Measurements from ENCODE around the gene FBN1.

The FBN1 gene

GRCh38 chr15:48550822-48551525 is 94.5 kb downstream of the FBN1 start:
- Histone ChIP-seq H3K79me2 (no peaks in the 10 kb centered on the region), H2AFZ (no peak overlapping the region), H3K4me1 (no peaks in the 10 kb centered on the region), H3K9me3 (ENCODE audit: control insufficient read depth, low read length) (no peaks in the 10 kb centered on the region), H3K4me2 (ENCODE audit: low read length) (no peak overlapping the region), H3K4me3 (ENCODE audit: low read depth, low read length) (no peak overlapping the region), H3K27ac (no peak overlapping the region), H3K36me3 (ENCODE audit: control insufficient read depth, insufficient read depth, low read length) (no peaks in the 10 kb centered on the region), H3K27me3 (ENCODE audit: control insufficient read depth, insufficient read depth, low read length) (no peaks in the 10 kb centered on the region), H3K9ac (no peak overlapping the region)
- TF ChIP-seq, protein P1, sequence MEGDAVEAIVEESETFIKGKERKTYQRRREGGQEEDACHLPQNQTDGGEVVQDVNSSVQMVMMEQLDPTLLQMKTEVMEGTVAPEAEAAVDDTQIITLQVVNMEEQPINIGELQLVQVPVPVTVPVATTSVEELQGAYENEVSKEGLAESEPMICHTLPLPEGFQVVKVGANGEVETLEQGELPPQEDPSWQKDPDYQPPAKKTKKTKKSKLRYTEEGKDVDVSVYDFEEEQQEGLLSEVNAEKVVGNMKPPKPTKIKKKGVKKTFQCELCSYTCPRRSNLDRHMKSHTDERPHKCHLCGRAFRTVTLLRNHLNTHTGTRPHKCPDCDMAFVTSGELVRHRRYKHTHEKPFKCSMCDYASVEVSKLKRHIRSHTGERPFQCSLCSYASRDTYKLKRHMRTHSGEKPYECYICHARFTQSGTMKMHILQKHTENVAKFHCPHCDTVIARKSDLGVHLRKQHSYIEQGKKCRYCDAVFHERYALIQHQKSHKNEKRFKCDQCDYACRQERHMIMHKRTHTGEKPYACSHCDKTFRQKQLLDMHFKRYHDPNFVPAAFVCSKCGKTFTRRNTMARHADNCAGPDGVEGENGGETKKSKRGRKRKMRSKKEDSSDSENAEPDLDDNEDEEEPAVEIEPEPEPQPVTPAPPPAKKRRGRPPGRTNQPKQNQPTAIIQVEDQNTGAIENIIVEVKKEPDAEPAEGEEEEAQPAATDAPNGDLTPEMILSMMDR (IDR thresholded peaks at IDR 0.05): no peak

DNA sequence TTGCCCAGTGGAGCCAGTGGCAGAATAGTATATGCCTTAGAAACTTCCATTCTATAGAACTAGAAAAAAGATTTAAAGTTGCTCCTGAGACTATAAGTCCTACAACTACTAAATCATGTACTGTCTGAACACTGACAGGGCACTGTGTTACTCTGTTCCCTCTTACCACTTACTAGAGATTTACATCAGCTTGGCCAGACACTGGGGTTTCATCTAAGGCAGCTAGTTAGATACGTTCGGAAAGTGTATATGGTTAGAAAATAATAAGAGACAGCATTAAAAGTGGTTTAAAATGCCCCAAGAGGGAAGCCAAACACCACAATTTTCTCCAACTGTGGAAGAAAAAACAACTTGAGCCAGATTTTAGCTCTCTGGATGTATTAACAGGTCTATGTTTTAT is 97.1 kb downstream of the FBN1 start:
- Histone ChIP-seq H3K4me3 (ENCODE audit: low read depth, low read length) (no peak overlapping the region), H3K36me3 (ENCODE audit: control insufficient read depth, insufficient read depth, low read length) (no peaks in the 10 kb centered on the region), H3K79me2 (no peaks in the 10 kb centered on the region), H3K9ac (no peak overlapping the region), H3K27me3 (ENCODE audit: control insufficient read depth, insufficient read depth, low read length) (no peaks in the 10 kb centered on the region), H3K27ac (no peak overlapping the region), H3K4me1 (no peaks in the 10 kb centered on the region), H3K4me2 (ENCODE audit: low read length) (no peak overlapping the region), H3K9me3 (ENCODE audit: control insufficient read depth, low read length) (no peaks in the 10 kb centered on the region), H2AFZ (no peak overlapping the region)
- TF ChIP-seq, protein P1 (IDR thresholded peaks at IDR 0.05): no peak

DNA sequence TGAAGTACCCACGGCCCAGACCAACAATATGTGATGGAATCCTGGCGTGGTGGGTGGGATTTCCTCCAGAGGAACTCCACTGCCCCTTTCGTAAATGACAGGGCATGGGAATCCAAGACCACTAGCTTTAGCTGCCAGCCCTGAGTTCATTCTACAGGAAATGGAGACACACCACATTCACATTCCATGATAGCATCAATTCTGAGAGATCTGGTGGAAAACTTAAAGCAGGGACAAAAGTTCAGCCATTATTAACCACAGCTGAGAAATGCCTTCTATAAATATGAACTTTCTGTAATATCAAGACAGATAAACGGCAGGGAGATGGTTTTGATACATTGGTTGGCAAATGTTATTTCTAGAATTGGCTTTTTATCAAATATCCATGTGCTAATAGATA is 98.2 kb downstream of the FBN1 start:
- Histone ChIP-seq H3K4me2 (ENCODE audit: low read length) (no peak overlapping the region), H2AFZ (no peak overlapping the region), H3K4me1 (no peaks in the 10 kb centered on the region), H3K79me2 (no peaks in the 10 kb centered on the region), H3K9me3 (ENCODE audit: control insufficient read depth, low read length) (no peaks in the 10 kb centered on the region), H3K27ac (no peak overlapping the region), H3K27me3 (ENCODE audit: control insufficient read depth, insufficient read depth, low read length) (no peaks in the 10 kb centered on the region), H3K36me3 (ENCODE audit: control insufficient read depth, insufficient read depth, low read length) (no peaks in the 10 kb centered on the region), H3K4me3 (ENCODE audit: low read depth, low read length) (no peak overlapping the region), H3K9ac (no peak overlapping the region)
- TF ChIP-seq, protein P1 (IDR thresholded peaks at IDR 0.05): no peak

DNA sequence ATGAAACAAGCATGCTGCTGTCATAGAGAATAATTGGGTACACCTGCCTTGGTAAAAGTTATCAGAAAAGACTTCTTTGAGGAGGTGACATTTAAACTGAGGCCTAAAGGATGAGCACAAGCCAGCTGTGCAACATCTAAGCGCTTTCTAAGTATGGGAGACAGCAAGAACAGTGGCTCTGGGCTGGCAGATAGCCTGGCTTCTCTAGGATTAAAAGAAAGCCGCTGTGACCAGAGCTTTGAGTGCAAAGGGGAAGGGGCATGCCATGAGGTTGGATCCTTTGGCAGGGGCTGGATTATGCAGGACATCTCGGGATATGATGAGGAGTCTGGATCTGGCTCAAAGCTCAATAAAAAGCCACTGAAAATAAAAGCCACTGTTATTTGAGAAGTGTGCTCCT is 99.2 kb downstream of the FBN1 start:
- H3K4me2 ChIP-seq (ENCODE audit: low read length): no peak overlapping the region
- TF ChIP-seq, protein P1 (IDR thresholded peaks at IDR 0.05): no peak
- H3K36me3 ChIP-seq (ENCODE audit: control insufficient read depth, insufficient read depth, low read length): no peaks in the 10 kb centered on the region
- no peaks in the 10 kb centered on the region for H3K79me2 ChIP-seq
- no peak overlapping the region for H3K4me3 ChIP-seq (ENCODE audit: low read depth, low read length)
- H3K27ac ChIP-seq: no peak overlapping the region
- H2AFZ ChIP-seq: no peak overlapping the region
- no peaks in the 10 kb centered on the region for H3K4me1 ChIP-seq
- no peaks in the 10 kb centered on the region for H3K9me3 ChIP-seq (ENCODE audit: control insufficient read depth, low read length)
- H3K27me3 ChIP-seq (ENCODE audit: control insufficient read depth, insufficient read depth, low read length): no peaks in the 10 kb centered on the region
- H3K9ac ChIP-seq: no peak overlapping the region

DNA sequence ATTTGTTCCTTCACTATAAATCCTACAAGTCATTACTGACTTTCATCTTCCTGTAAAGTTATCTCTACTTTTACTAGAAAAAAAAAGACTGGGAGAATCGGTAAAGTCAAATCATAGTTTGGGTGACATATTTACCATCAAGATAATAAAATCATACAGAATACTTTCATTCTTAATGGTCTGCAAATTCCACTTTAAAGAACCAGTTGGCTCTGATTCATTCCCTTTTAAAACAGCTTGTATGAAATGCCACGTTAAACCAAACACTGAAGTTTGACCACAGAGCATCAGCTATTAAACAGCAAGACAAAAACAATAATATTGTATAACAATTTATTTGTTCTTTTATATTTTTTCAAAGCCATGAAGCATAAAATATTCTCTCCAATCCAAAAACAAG is 100.7 kb downstream of the FBN1 start:
- H3K4me3 ChIP-seq (ENCODE audit: low read depth, low read length): no peak overlapping the region
- no peaks in the 10 kb centered on the region for H3K4me1 ChIP-seq
- H3K9ac ChIP-seq: no peak overlapping the region

More for the DNA sequence above, 100.7 kb downstream of the FBN1 start:
- H3K27me3 ChIP-seq (ENCODE audit: control insufficient read depth, insufficient read depth, low read length): no peaks in the 10 kb centered on the region
- H3K9me3 ChIP-seq (ENCODE audit: control insufficient read depth, low read length): no peaks in the 10 kb centered on the region
- H3K27ac ChIP-seq: no peak overlapping the region
- no peak overlapping the region for H2AFZ ChIP-seq
- H3K36me3 ChIP-seq (ENCODE audit: control insufficient read depth, insufficient read depth, low read length): no peaks in the 10 kb centered on the region
- H3K4me2 ChIP-seq (ENCODE audit: low read length): no peak overlapping the region
- TF ChIP-seq, protein P1 (IDR thresholded peaks at IDR 0.05): no peak
- no peaks in the 10 kb centered on the region for H3K79me2 ChIP-seq

Measured in parathyroid adenoma (tissue), 2 donors.